Stomach smooth muscle (tissue), 2 donors: ENCODE data around the gene IPCEF1.
"Not testable (repeated sequence)": the region's sequence is repeated elsewhere in the genome, so short reads cannot be mapped to it uniquely, and the experiment has no call there.

ENCODE experiments used
- H3K27ac ChIP-seq: one replicate; pipeline ENCODE4 v1.7.0; 2013; ENCODE audit warnings: mild to moderate bottlenecking, low read length, inconsistent platforms
- H3K27me3 ChIP-seq, 2 donors: one replicate each; pipeline ENCODE4 v1.7.0; 2013; ENCODE audit warnings: low read length in 2 of 2; ENCODE audit not compliant: insufficient read depth in 2 of 2, control insufficient read depth in 1 of 2
- H3K36me3 ChIP-seq, 2 donors: one replicate each; pipeline ENCODE4 v1.7.0; 2013; ENCODE audit warnings: low read length in 2 of 2; ENCODE audit not compliant: control insufficient read depth in 2 of 2, insufficient read depth in 2 of 2
- H3K4me1 ChIP-seq: one replicate; pipeline ENCODE4 v1.7.0; 2013; ENCODE audit warnings: low read length; ENCODE audit not compliant: control insufficient read depth, insufficient read depth
- H3K4me3 ChIP-seq, 2 donors: one replicate each; pipeline ENCODE4 v1.7.0; 2013; ENCODE audit warnings: low read length in 2 of 2
- H3K9ac ChIP-seq, 2 donors: one replicate each; pipeline ENCODE4 v1.7.0; 2013; ENCODE audit warnings: low read length in 2 of 2, mild to moderate bottlenecking in 1 of 2
- H3K9me3 ChIP-seq, 2 donors: one replicate each; pipeline ENCODE4 v1.7.0; 2013; ENCODE audit warnings: low read length in 2 of 2; ENCODE audit not compliant: control insufficient read depth in 2 of 2
- donor health status: healthy.
- donor health status: Pancreatic carcinoma.

Gene IPCEF1

DNA sequence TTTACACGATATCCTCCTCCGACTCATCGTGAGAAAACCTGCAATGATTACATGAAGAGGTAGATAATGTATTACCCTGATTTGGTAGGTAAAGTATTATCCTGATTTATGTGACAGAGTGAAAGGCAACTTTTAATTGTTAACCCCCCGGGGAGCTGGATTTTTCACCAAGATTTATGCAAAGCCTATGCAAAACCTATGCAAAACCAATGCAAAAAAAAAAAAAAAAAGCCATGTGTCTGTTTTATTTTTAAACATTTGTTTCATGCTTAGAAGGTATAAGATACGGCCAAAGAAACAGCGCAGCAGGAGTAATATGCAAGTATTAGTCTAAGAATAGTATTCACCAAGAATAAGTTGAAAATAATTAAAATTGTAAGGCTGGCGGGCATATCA lies 109.9 kb downstream of the IPCEF1 start:
- Histone ChIP-seq H3K4me3 (no peak overlapping the region), H3K27ac (no peak overlapping the region), H3K9ac (no peak overlapping the region), H3K9me3 (no peaks in the 10 kb centered on the region), H3K4me1 (no peaks in the 10 kb centered on the region), H3K36me3 (no peaks in the 10 kb centered on the region), H3K27me3 (no peaks in the 10 kb centered on the region)

DNA sequence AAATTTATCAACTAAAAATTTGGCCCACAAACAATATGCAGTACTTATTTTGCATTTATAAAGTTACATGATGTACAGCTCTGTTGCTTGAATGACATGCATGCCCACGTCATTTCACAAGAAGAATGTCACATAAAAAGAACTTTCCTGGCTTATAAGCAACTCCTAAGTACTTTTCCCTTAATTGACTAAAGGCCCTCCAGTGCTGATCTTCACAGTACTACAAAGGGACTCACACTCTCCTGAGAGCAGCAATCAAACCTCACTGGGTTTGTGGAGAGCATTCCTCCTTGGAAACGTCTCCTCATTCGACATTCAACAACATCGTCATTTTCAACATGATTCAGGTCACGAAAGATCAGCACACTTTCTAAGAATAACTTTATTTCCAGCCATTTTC lies 111.1 kb downstream of the IPCEF1 start:
- H3K4me1 ChIP-seq = no peaks in the 10 kb centered on the region
- H3K36me3 ChIP-seq = no peaks in the 10 kb centered on the region
- no peak overlapping the region for H3K4me3 ChIP-seq
- H3K9ac ChIP-seq = no peak overlapping the region
- no peak overlapping the region for H3K27ac ChIP-seq
- no peaks in the 10 kb centered on the region for H3K9me3 ChIP-seq
- no peaks in the 10 kb centered on the region for H3K27me3 ChIP-seq

DNA sequence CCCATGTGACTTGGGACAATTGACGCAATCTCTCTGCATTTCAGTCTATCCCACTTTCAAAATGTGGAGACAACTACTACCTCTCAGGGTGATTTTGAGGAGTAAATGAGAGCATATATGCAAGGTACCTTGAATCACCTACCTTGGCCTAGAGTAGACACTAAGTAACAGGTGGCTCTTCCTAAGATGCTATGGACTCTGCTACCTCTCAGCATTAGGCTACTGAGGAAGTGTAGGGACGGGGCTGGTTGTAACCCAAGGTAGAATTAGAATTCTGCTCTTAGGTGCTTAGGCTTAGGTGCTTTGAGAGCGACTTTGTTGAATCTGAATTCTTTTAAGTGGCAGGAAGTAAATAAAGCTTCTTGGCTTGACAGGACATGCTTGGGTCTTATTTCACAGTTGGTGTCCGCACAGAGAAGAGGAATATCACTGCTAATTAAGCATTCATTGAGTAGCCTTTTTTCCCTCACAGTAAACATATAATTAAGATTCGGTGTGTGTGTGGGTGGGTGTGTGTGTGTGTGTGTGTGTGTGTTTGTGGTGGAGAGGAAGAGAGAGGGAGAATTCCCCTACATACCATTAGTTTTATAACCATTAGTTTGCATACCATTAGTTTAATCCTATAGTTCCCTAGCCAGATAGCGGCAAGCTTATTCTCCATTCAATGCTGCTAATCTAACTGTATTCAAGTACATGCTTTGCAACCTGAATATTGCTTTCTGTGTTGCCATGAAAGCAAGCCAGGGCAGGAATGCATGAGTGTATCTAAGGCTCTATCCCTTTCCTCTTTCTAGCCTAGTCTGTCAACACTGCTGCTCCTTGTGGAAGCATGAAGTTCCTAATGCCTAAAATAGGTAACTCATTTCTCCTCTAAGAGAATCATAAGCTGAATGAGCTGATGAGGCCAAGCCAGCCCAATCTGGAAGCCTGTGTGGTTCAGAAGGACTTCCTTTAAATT lies 112.5 kb downstream of the IPCEF1 start:
- Histone ChIP-seq H3K9ac (no peak overlapping the region), H3K4me1 (no peaks in the 10 kb centered on the region), H3K9me3 (no peaks in the 10 kb centered on the region), H3K4me3 (no peak overlapping the region), H3K36me3 (no peaks in the 10 kb centered on the region), H3K27ac (no peak overlapping the region), H3K27me3 (no peaks in the 10 kb centered on the region)

DNA sequence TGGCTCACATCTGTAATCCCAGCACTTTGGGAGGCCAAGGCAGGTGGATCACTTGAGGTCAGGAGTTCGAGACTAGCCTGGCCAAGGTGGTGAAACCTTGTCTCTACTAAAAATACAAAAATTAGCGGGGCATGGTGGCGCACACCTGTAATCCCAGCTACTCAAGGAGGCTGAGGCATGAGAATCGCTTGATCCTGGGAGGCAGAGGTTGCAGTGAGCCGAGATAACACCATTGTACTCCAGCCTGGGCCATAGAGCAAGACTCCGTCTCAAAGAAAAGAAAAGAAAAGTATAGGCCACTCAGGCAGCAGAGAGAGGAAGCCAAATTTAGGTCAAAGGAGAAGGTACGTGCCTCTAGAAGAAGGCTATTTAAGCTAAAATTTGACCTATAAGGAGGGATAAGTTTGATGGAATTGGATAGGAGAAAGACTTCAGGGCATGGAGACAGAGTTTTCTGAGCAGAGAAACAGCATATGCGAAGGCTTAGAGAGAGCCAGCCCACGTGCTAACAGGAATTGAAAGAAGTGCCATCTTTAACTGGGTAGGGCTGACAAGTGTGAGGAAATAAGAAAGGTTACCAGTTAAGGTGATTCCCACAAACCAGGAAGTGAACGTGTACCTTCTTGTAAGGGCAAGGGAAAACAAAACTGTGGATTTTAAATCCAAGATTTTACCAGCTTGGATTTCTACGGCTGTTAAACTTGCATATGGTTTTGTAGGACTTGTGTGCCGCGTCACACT lies 113.8 kb downstream of the IPCEF1 start:
- Histone ChIP-seq H3K27ac (no peak overlapping the region), H3K36me3 (no peaks in the 10 kb centered on the region), H3K27me3 (no peaks in the 10 kb centered on the region), H3K9me3 (no peaks in the 10 kb centered on the region), H3K4me3 (no peak overlapping the region), H3K4me1 (no peaks in the 10 kb centered on the region), H3K9ac (no peak overlapping the region)

DNA sequence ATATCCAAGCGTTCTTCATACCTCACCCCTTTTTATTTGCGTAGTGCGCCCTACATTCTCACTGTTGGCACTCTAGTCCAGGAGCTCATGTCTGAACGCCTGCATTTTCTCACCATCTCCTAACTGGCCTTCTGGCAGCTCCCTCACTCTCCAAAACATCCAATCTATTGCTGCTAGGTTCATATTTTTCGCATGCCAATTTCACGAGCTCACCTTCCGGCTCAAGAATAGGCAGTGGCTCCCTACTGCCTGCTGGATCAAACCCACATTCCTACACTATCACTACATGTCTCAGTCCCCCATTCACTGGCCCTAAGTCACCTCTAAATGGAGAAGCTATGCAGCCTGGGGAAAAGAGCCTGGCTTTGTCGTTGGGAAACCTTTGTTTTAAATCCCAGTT lies 115.0 kb downstream of the IPCEF1 start:
- H3K4me3 ChIP-seq = no peak overlapping the region
- no peaks in the 10 kb centered on the region for H3K9me3 ChIP-seq

DNA sequence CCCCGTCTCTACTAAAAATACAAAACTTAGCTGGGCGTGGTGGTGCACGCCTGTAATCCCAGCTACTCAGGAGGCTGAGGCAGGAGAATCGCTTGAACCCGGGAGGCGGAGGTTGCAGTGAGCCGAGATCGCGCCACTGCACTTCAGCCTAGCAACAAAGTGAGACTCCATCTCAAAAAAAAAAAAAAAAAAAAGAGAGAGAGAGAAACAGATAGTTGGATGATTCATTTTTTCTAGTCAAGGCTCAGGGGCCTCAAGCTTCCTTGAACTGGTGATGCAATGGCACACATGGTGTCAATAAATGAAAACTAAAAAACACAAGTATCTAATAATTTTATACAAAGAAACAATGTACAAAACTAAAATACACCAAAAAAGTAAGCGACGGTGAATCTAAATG lies 115.5 kb downstream of the IPCEF1 start:
- not testable (repeated sequence) for H3K27ac ChIP-seq, H3K4me3 ChIP-seq, H3K27me3 ChIP-seq

More for the DNA sequence above, 115.0 kb downstream of the IPCEF1 start:
- Histone ChIP-seq H3K9ac (no peak overlapping the region), H3K36me3 (no peaks in the 10 kb centered on the region), H3K27me3 (no peaks in the 10 kb centered on the region), H3K27ac (no peak overlapping the region), H3K4me1 (no peaks in the 10 kb centered on the region)

DNA sequence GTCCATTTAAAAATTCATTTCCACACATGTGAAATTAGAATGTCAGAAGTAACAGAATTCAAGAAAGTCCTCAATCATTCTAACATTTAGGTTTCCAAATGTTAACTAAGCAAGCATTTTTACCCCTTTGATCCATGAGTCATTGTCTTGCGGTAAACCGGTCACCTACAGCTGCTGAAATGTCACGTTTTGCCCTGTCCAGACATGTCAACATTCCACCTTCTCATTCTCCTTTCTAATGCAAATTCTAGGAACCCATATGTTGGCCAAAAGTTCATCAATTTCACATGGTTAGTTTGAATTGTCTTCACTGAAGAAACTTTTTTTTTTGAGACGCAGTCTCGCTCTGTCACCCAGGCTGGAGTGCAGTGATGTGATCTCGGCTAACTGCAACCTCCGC lies 117.2 kb downstream of the IPCEF1 start:
- no peak overlapping the region for H3K4me3 ChIP-seq
- no peaks in the 10 kb centered on the region for H3K36me3 ChIP-seq
- H3K9ac ChIP-seq = no peak overlapping the region
- H3K27ac ChIP-seq = no peak overlapping the region
- no peaks in the 10 kb centered on the region for H3K27me3 ChIP-seq
- no peaks in the 10 kb centered on the region for H3K9me3 ChIP-seq
- H3K4me1 ChIP-seq = no peaks in the 10 kb centered on the region

More for the DNA sequence above, 115.5 kb downstream of the IPCEF1 start:
- not testable (repeated sequence) for H3K9ac ChIP-seq, H3K9me3 ChIP-seq, H3K4me1 ChIP-seq, H3K36me3 ChIP-seq

DNA sequence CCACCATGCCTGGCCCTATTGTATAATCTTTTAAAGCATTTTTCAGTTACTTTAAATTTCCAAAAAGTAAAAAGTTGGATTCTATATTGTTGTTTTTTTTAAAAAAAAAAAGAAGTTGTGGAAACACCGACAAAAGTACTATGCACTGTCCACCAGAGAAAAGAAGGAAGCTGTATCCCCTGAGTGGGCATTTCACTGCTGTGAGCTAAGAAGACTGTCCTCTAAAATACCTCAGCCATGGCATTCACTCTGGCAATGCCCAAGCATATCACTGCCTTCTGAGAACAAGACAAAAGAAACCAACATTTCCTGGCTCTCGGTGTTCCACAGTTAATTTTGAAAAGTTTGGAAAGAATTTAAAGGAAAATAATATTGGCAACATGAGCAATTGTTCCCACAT lies 117.8 kb downstream of the IPCEF1 start:
- H3K9me3 ChIP-seq = no peaks in the 10 kb centered on the region
- H3K27ac ChIP-seq = no peak overlapping the region
- no peak overlapping the region for H3K4me3 ChIP-seq
- H3K36me3 ChIP-seq = no peaks in the 10 kb centered on the region
- no peaks in the 10 kb centered on the region for H3K27me3 ChIP-seq
- no peaks in the 10 kb centered on the region for H3K4me1 ChIP-seq
- no peak overlapping the region for H3K9ac ChIP-seq

DNA sequence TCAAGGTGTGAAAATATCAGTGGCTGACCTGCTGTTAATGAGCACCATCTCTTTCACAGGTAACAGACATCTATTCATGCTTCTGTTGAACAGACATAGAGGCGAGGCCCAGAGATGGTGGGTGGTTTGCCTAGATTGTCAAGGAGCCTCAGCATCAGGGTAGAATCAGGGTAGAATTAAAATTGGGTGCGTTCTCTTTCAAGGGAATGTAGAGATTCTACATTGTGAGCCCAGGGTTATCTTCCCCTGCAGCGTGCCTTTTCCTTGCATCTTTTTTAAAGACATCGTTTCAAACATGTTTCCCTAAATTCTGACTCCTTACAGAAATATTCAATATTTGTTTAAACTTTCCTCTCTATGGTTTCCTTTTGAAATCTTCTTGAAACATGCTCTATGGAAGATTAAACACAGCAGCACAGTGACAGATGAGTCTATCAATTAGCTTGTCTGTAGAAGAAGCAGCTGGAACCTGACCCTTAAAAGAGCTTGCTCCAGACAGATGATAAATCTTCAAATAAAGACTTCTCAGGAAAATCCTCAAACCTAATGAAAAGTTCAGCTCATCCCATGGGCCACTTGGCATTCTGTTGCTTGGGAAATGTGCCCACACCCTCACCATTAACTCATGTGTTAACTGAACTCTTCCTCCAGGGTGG lies 119.8 kb downstream of the IPCEF1 start:
- Histone ChIP-seq H3K27me3 (no peaks in the 10 kb centered on the region), H3K4me3 (no peak overlapping the region), H3K27ac (no peak overlapping the region), H3K36me3 (no peaks in the 10 kb centered on the region), H3K9me3 (no peaks in the 10 kb centered on the region), H3K4me1 (no peaks in the 10 kb centered on the region), H3K9ac (no peak overlapping the region)

DNA sequence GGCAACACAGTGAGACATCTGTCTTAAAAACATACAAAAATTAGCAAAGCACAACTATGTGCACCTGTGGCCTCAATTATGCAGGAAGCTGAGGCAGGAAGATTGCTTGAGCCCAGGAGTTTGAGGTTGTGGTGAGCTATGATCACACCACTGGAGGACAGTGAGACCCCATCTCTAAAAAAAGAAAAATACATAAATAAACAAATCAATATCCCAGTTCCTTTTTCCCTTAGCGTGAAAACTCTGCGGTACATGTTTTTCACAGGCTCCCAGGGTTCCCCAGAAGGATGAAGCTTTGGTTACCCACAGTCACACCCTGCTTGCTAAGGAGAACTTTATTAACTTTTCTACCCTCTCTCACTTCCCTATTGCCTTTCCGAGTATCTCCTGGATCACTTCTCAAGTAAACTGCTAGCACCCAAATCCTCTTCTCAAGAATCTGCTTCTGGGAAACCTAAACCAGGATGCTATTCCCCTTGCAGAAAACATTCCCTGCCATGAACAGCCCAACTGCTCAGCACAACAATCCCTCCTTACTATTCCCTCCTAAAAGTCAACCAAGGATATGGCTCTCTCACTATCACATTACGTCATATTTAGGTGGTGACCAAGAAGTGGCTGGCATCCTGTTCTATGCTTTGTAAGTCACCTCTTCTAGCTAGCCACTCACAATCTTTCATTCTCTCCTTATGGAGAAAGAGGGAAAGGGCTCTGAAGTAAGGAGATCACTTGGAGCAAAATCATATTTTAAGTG lies 122.4 kb downstream of the IPCEF1 start:
- no peaks in the 10 kb centered on the region for H3K27me3 ChIP-seq
- no peaks in the 10 kb centered on the region for H3K9me3 ChIP-seq
- no peak overlapping the region for H3K9ac ChIP-seq
- no peaks in the 10 kb centered on the region for H3K36me3 ChIP-seq
- H3K4me1 ChIP-seq = no peaks in the 10 kb centered on the region
- H3K27ac ChIP-seq = no peak overlapping the region
- no peak overlapping the region for H3K4me3 ChIP-seq
